ENCODE measurements around the gene ACSS1.

Gene ACSS1

GRCh38 chr20:24960302-24960801 is 97.6 kb downstream of the ACSS1 start:
- Histone ChIP-seq H3K36me3 (ENCODE audit: control insufficient read depth, insufficient read depth, low read length, severe bottlenecking) (peaks cover 91% of the 10 kb centered on the region), H3K27me3 (replicated peaks; ENCODE audit: control insufficient read depth, insufficient read depth, low read length) (no peaks in the 10 kb centered on the region), H3K9ac (ENCODE audit: low read length) (no peak overlapping the region), H3K4me1 (ENCODE audit: control insufficient read depth, insufficient read depth, low read length) (peaks cover 10% of the 10 kb centered on the region), H3K9me3 (ENCODE audit: control insufficient read depth, low read length) (no peaks in the 10 kb centered on the region), H3K4me3 (ENCODE audit: low read length) (no peak overlapping the region)
- no peak for DNase-seq (ENCODE audit: low read depth)

GRCh38 chr20:24959591-24960301 is 98.2 kb downstream of the ACSS1 start:
- Histone ChIP-seq H3K36me3 (ENCODE audit: control insufficient read depth, insufficient read depth, low read length, severe bottlenecking) (peaks cover 86% of the 10 kb centered on the region), H3K9ac (ENCODE audit: low read length) (no peak overlapping the region), H3K4me3 (ENCODE audit: low read length) (no peak overlapping the region), H3K27me3 (replicated peaks; ENCODE audit: control insufficient read depth, insufficient read depth, low read length) (no peaks in the 10 kb centered on the region), H3K4me1 (ENCODE audit: control insufficient read depth, insufficient read depth, low read length) (peaks cover 10% of the 10 kb centered on the region), H3K9me3 (ENCODE audit: control insufficient read depth, low read length) (no peaks in the 10 kb centered on the region)
- no peak for DNase-seq (ENCODE audit: low read depth)

- Histone ChIP-seq H3K4me1 (ENCODE audit: control insufficient read depth, insufficient read depth, low read length) (peaks cover 10% of the 10 kb centered on the region), H3K4me3 (ENCODE audit: low read length) (no peak overlapping the region), H3K27me3 (replicated peaks; ENCODE audit: control insufficient read depth, insufficient read depth, low read length) (no peaks in the 10 kb centered on the region), H3K9ac (ENCODE audit: low read length) (no peak overlapping the region), H3K9me3 (ENCODE audit: control insufficient read depth, low read length) (no peaks in the 10 kb centered on the region), H3K36me3 (ENCODE audit: control insufficient read depth, insufficient read depth, low read length, severe bottlenecking) (peaks cover 84% of the 10 kb centered on the region)
- no peak for DNase-seq (ENCODE audit: low read depth)
Measured at GRCh38 chr20:24958506-24959385, 99.2 kb downstream of the ACSS1 start.

- peaks cover 10% of the 10 kb centered on the region for H3K4me1 ChIP-seq (ENCODE audit: control insufficient read depth, insufficient read depth, low read length)
- no peaks in the 10 kb centered on the region for H3K27me3 ChIP-seq (replicated peaks; ENCODE audit: control insufficient read depth, insufficient read depth, low read length)
- H3K9me3 ChIP-seq (ENCODE audit: control insufficient read depth, low read length), result no peaks in the 10 kb centered on the region
- no peak for DNase-seq (ENCODE audit: low read depth)
- no peak overlapping the region for H3K9ac ChIP-seq (ENCODE audit: low read length)
- no peak overlapping the region for H3K4me3 ChIP-seq (ENCODE audit: low read length)
- peaks cover 76% of the 10 kb centered on the region for H3K36me3 ChIP-seq (ENCODE audit: control insufficient read depth, insufficient read depth, low read length, severe bottlenecking)
Measured at GRCh38 chr20:24957326-24958016, 100.5 kb downstream of the ACSS1 start.
